PC-9 (cell line): ENCODE results near the gene FOXO3.

Experiments used
- CTCF ChIP-seq: fragments of 200-600 bp; sonication (generic); conservative IDR thresholded peaks from 2 replicates; pipeline ENCODE4 v1.6.1; 2017; ENCODE audit warnings: mixed run types, antibody characterized with exemption, mild to moderate bottlenecking, moderate library complexity
- EZH2 ChIP-seq: fragments of 200-600 bp; sonication (generic); IDR thresholded peaks from 2 replicates; pipeline ENCODE4 v1.8.0; 2017; ENCODE audit warnings: antibody characterized with exemption, low read depth

- TF ChIP-seq EZH2 (no peak), CTCF (no peak)
Observed at GRCh38 chr6:108658174-108658573, 97.5 kb downstream of the FOXO3 start.
